Naive thymus-derived CD4-positive, alpha-beta T cell (primary cell): ENCODE measurements around the gene NPIPA5. TPM values are rescaled to one million over a fixed set of nuclear protein-coding genes. Genes with fewer than 3 reads are reported as not detected.
"Not testable (repeated sequence)": the region's sequence is repeated elsewhere in the genome, so short reads cannot be mapped to it uniquely, and the experiment has no call there.

Experiments
- ATAC-seq: fragments of 150-1000 bp; cut with Tn5 transposase; 2 replicates; pipeline ENCODE4 v1.10.0; 2021; ENCODE audit warnings: mild to moderate bottlenecking, moderate library complexity
- CTCF ChIA-PET: fragments of 350-600 bp; sonication (Branson Sonifier 250); formaldehyde crosslinking; loops from one replicate; lab custom pipeline; 2021; ENCODE audit warnings: antibody characterized with exemption; lab: Charles Lee
- POLR2A ChIA-PET: fragments of 350-600 bp; sonication (Branson Sonifier 250); formaldehyde crosslinking; loops from one replicate; lab custom pipeline; 2021; ENCODE audit warnings: antibody characterized with exemption, inconsistent platforms; lab: Charles Lee
- DNase-seq, 9 donors: peaks; one replicate each; pipeline versions ENCODE4 v3.0.0 to v3.0.0-alpha.2; 2020 to 2022; ENCODE audit warnings: mixed read lengths in 1 of 9
- H3K27ac ChIP-seq: one replicate; pipeline ENCODE4 v1.7.0; 2013; ENCODE audit warnings: mild to moderate bottlenecking, low read depth, low read length, moderate library complexity
- H3K27me3 ChIP-seq, 2 donors: one replicate each; pipeline ENCODE4 v1.7.0; 2013; ENCODE audit warnings: low read length in 2 of 2, mild to moderate bottlenecking in 2 of 2, moderate library complexity in 2 of 2; ENCODE audit not compliant: control insufficient read depth in 2 of 2, insufficient read depth in 2 of 2
- H3K36me3 ChIP-seq, 3 experiments: 1 replicate in 2 of 3; 2 replicates in 1 of 3; pipeline ENCODE4 v1.7.0; 2013; ENCODE audit warnings: low read length in 3 of 3, mild to moderate bottlenecking in 3 of 3, moderate library complexity in 1 of 3; ENCODE audit not compliant: insufficient read depth in 3 of 3, control insufficient read depth in 2 of 3
- H3K4me1 ChIP-seq, 2 donors: one replicate each; pipeline ENCODE4 v1.7.0; 2013; ENCODE audit warnings: low read length in 2 of 2, mild to moderate bottlenecking in 2 of 2, moderate library complexity in 1 of 2; ENCODE audit not compliant: control insufficient read depth in 2 of 2, insufficient read depth in 2 of 2
- H3K4me3 ChIP-seq: 2 replicates; pipeline ENCODE4 v1.7.0; 2013; ENCODE audit warnings: mild to moderate bottlenecking, low read length
- H3K9me3 ChIP-seq, 3 experiments: 1 replicate in 2 of 3; 2 replicates in 1 of 3; pipeline ENCODE4 v1.7.0; 2013; ENCODE audit warnings: low read length in 3 of 3; ENCODE audit not compliant: control insufficient read depth in 2 of 3
- H3K27ac Mint-ChIP-seq, 9 donors: one replicate each; pipeline ENCODE4 v1.8.0; 2020 to 2022; ENCODE audit warnings: mixed read lengths in 9 of 9, mild to moderate bottlenecking in 8 of 9, moderate library complexity in 5 of 9, inconsistent platforms in 2 of 9
- H3K27me3 Mint-ChIP-seq, 5 donors: one replicate each; pipeline ENCODE4 v1.8.0; 2021 to 2022; ENCODE audit warnings: mixed read lengths in 5 of 5, mild to moderate bottlenecking in 1 of 5
- H3K36me3 Mint-ChIP-seq, 5 donors: one replicate each; pipeline ENCODE4 v1.8.0; 2020 to 2022; ENCODE audit warnings: mixed read lengths in 5 of 5, mild to moderate bottlenecking in 3 of 5, inconsistent platforms in 1 of 5
- H3K4me1 Mint-ChIP-seq, 7 donors: one replicate each; pipeline ENCODE4 v1.8.0; 2020 to 2022; ENCODE audit warnings: mixed read lengths in 7 of 7, mild to moderate bottlenecking in 3 of 7, inconsistent platforms in 1 of 7
- H3K4me3 Mint-ChIP-seq, 10 donors: one replicate each; pipeline ENCODE4 v1.8.0; 2020 to 2022; ENCODE audit warnings: mild to moderate bottlenecking in 10 of 10, mixed read lengths in 10 of 10, moderate library complexity in 6 of 10, inconsistent platforms in 2 of 10
- H3K9me3 Mint-ChIP-seq, 11 donors: one replicate each; pipeline ENCODE4 v1.8.0; 2020 to 2022; ENCODE audit warnings: mixed read lengths in 11 of 11, mild to moderate bottlenecking in 4 of 11, inconsistent platforms in 1 of 11, moderate library complexity in 1 of 11
- intact Hi-C, 2 donors: fragments of 100-400 bp; cut with micrococcal nuclease; formaldehyde crosslinking; loops; one replicate each; pipeline ENCODE4 v1.15.1; 2023
- polyA plus RNA-seq, 2 donors: library from polyadenylated mRNA; unstranded; fragments of 300-500 nt; fragmentation: Illumina TruSeq; gene quantifications; one replicate each; pipeline ENCODE4 v1.2.3, GENCODE V29; 2021
- total RNA-seq, 6 experiments: library from RNA in 5 of 6; stranded (reverse) in 5 of 6; gene quantifications; 1 replicate in 5 of 6; 2 replicates in 1 of 6; pipeline ENCODE4 v1.2.3 and lab custom pipeline; 2021 to 2026

Gene NPIPA5
- total RNA-seq, result 10 to 100 TPM; 11.6 to 44.8 (median 21.3) TPM
- polyA plus RNA-seq, result 1 to 10 TPM in 1 of 2 donors, under 1 TPM in 1; 0.54 to 2.9 TPM
- total RNA-seq (lab: John Stamatoyannopoulos, UW), result 6.1 reads per million, percentile 27 among the genes with 10 or more reads in this experiment

- ATAC-seq, H3K9me3 Mint-ChIP-seq, DNase-seq, intact Hi-C loops, H3K9me3 ChIP-seq, H3K4me3 Mint-ChIP-seq, H3K4me3 ChIP-seq, H3K4me1 ChIP-seq, H3K27me3 ChIP-seq, POLR2A ChIA-PET, H3K27me3 Mint-ChIP-seq, H3K4me1 Mint-ChIP-seq, H3K27ac ChIP-seq, H3K36me3 Mint-ChIP-seq, H3K27ac Mint-ChIP-seq, CTCF ChIA-PET, H3K36me3 ChIP-seq: not testable (repeated sequence)
Measured at GRCh38 chr16:15378194-15378593, at the start of gene NPIPA5. Gene NPIPA5, minus strand, starts transcription at chr16:15378294. Its CDS starts 0 bp downstream, at chr16:15378294.

- intact Hi-C loops, result loop anchor here (1.0 to 2.0 kb wide), 6 partner anchors 40 to 699 kb away; partner anchors contain the start of gene MARF1 (in 1 of the 2)
- Mint-ChIP-seq H3K36me3 (no peaks in the 10 kb centered on the region), H3K4me1 (peaks cover 0 to 2% (median 0%) of the 10 kb centered on the region in 7 donors), H3K4me3 (no peak overlapping the region), H3K9me3 (no peaks in the 10 kb centered on the region), H3K27me3 (peaks cover 0 to 7% (median under 1%) of the 10 kb centered on the region in 5 donors), H3K27ac (no peak overlapping the region)
- ChIA-PET POLR2A (no interaction called here), CTCF (interaction anchor here (0.7 to 1.5 kb wide), 5 partner anchors 163 to 1436 kb away, joined by 3 to 10 read pairs (median 4); no protein-coding TSS in a partner anchor)
- Histone ChIP-seq H3K4me1 (no peaks in the 10 kb centered on the region), H3K9me3 (no peaks in the 10 kb centered on the region), H3K27ac (no peak overlapping the region), H3K4me3 (no peak overlapping the region), H3K27me3 (no peaks in the 10 kb centered on the region), H3K36me3 (no peaks in the 10 kb centered on the region)
- peak in 7 of 9 donors; percentile 12 to 42 (median 31) for DNase-seq
- peak; percentile 61 for ATAC-seq
Measured at GRCh38 chr16:15427648-15428239, 49.6 kb upstream of the NPIPA5 start.

GRCh38 chr16:15426796-15427195 is 48.7 kb upstream of the NPIPA5 start:
- no peak overlapping the region for H3K27ac Mint-ChIP-seq
- no peaks in the 10 kb centered on the region for H3K36me3 Mint-ChIP-seq
- H3K4me1 ChIP-seq, result no peaks in the 10 kb centered on the region
- CTCF ChIA-PET, result interaction anchor here (0.7 to 1.7 kb wide), 5 partner anchors 38 to 285 kb away, joined by 3 to 8 read pairs (median 3); no protein-coding TSS in a partner anchor
- H3K27ac ChIP-seq, result no peak overlapping the region
- H3K27me3 Mint-ChIP-seq, result peaks cover 0 to 7% (median 4%) of the 10 kb centered on the region in 5 donors
- ATAC-seq (no peak), DNase-seq (no peak)
- H3K4me1 Mint-ChIP-seq, result peaks cover 0 to 2% (median 0%) of the 10 kb centered on the region in 7 donors
- H3K4me3 Mint-ChIP-seq, result no peak overlapping the region
- H3K9me3 Mint-ChIP-seq, result no peaks in the 10 kb centered on the region
- H3K27me3 ChIP-seq, result no peaks in the 10 kb centered on the region
- intact Hi-C loops, result loop anchor here (1.0 to 2.0 kb wide), 6 partner anchors 41 to 700 kb away; partner anchors contain the start of gene MARF1 (in 1 of the 2)
- no peak overlapping the region for H3K4me3 ChIP-seq
- H3K9me3 ChIP-seq, result no peaks in the 10 kb centered on the region
- H3K36me3 ChIP-seq, result no peaks in the 10 kb centered on the region
- POLR2A ChIA-PET, result no interaction called here

DNA sequence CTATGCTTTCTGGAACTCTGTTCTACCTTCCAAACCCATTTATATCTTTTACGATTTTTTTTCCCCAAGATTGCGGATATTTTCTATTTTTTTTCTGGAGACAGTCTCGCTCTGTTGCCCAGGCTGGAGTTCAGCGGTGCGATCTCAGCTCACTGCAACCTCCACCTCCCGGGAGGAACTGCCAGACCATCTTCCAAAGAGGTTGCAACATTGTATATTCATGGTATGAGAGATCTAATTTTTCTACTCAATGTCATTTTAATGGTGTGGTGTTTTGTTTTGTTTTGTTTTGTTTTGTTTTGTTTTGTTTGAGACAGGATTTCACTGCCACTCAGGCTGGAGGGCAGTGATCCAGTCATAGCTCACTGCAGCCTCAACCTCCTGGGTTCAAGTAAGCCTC is 47.8 kb upstream of the NPIPA5 start:
- ChIA-PET POLR2A (interaction anchor here (0.5 kb wide), 1 partner anchor 284 kb away, joined by 4 read pairs; no protein-coding TSS in a partner anchor), CTCF (interaction anchor here (0.6 to 1.7 kb wide), 3 partner anchors 250 to 286 kb away, joined by 3 to 8 read pairs (median 3); no protein-coding TSS in a partner anchor)
- H3K36me3 ChIP-seq, result no peaks in the 10 kb centered on the region
- H3K27me3 ChIP-seq, result no peaks in the 10 kb centered on the region
- intact Hi-C loops, result loop anchor here (2.0 kb wide), 3 partner anchors 165 to 701 kb away; no protein-coding TSS in a partner anchor
- Mint-ChIP-seq H3K4me1 (peaks cover 0 to 2% (median 0%) of the 10 kb centered on the region in 7 donors), H3K4me3 (no peak overlapping the region), H3K36me3 (peaks cover 0 to 3% (median 0%) of the 10 kb centered on the region in 5 donors), H3K27me3 (peaks cover 0 to 7% (median 4%) of the 10 kb centered on the region in 5 donors), H3K9me3 (no peaks in the 10 kb centered on the region), H3K27ac (no peak overlapping the region)
- DNase-seq (no peak), ATAC-seq (no peak)
- H3K4me3 ChIP-seq, result no peak overlapping the region
- no peaks in the 10 kb centered on the region for H3K4me1 ChIP-seq
- no peaks in the 10 kb centered on the region for H3K9me3 ChIP-seq
- no peak overlapping the region for H3K27ac ChIP-seq

DNA sequence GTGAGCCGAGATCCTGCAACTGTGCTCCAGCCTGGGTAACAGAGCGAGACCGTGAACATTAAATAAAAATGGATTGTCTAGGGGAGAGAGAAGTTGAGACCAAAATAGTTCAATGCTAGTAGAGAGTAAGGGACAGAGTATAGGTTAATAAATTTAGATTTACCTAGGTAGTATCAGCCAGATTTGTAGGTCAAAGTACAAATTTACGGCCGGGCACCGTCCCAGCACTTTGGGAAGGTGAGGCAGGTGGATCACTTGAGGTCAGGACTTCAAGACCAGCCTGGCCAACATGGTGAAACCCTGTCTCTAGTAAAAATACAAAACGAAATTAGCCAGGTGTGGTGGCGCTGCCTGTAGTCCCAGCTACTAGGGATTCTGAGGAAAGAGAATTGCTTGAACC is 44.1 kb upstream of the NPIPA5 start:
- H3K4me1 ChIP-seq, result no peaks in the 10 kb centered on the region
- CTCF ChIA-PET, result no interaction called here
- H3K27ac Mint-ChIP-seq, result no peak overlapping the region
- H3K9me3 ChIP-seq, result no peaks in the 10 kb centered on the region
- DNase-seq (no peak), ATAC-seq (no peak)
- H3K27me3 ChIP-seq, result no peaks in the 10 kb centered on the region
- H3K4me3 ChIP-seq, result no peak overlapping the region
- peaks cover 0 to 3% (median 0%) of the 10 kb centered on the region in 5 donors for H3K36me3 Mint-ChIP-seq
- H3K4me3 Mint-ChIP-seq, result no peak overlapping the region
- H3K4me1 Mint-ChIP-seq, result no peaks in the 10 kb centered on the region
- no peak overlapping the region for H3K27ac ChIP-seq
- intact Hi-C loops, result no loop called here
- no peaks in the 10 kb centered on the region for H3K9me3 Mint-ChIP-seq
- H3K27me3 Mint-ChIP-seq, result peaks cover 0 to 12% (median 7%) of the 10 kb centered on the region in 5 donors
- no peaks in the 10 kb centered on the region for H3K36me3 ChIP-seq
- POLR2A ChIA-PET, result no interaction called here

- POLR2A ChIA-PET, H3K27me3 ChIP-seq, H3K9me3 ChIP-seq, DNase-seq, H3K27ac Mint-ChIP-seq, ATAC-seq, H3K4me3 Mint-ChIP-seq, H3K4me1 ChIP-seq, CTCF ChIA-PET, H3K4me3 ChIP-seq, intact Hi-C loops, H3K9me3 Mint-ChIP-seq, H3K36me3 ChIP-seq, H3K27ac ChIP-seq, H3K36me3 Mint-ChIP-seq, H3K4me1 Mint-ChIP-seq: not testable (repeated sequence)
- peaks cover 0 to 12% (median 7%) of the 10 kb centered on the region in 5 donors for H3K27me3 Mint-ChIP-seq
Measured at GRCh38 chr16:15421696-15422095, 43.6 kb upstream of the NPIPA5 start.
